ENCODE measurements around the gene MRPL4. TPM values are rescaled to one million over a fixed set of nuclear protein-coding genes. Genes with fewer than 3 reads are reported as not detected.

Gene MRPL4
- total and polyA plus RNA-seq, 10 of the 15 experiments (the other 5 are each of a cell fraction or from before 2014, with no cell fraction given): 0.79 to 221 (median 112) TPM

GRCh38 chr19:10237702-10238101, 14.3 kb upstream of the MRPL4 start:
- H3K27ac ChIP-seq (ENCODE audit: control insufficient read depth, insufficient read depth): peak overlapping the region; percentile 40; the same call in 1 of the 2 replicates
- H2AFZ ChIP-seq (ENCODE audit: control insufficient read depth, low read depth, low read length): no peak overlapping the region
- no peak overlapping the region for H3K4me3 ChIP-seq
- POLR2A ChIA-PET: interaction anchor here (0.6 to 2.2 kb wide), 7 partner anchors 8 to 175 kb away, joined by 3 to 15 read pairs (median 6); no protein-coding TSS in a partner anchor
- no peaks in the 10 kb centered on the region for H4K20me1 ChIP-seq (ENCODE audit: control insufficient read depth, insufficient read depth)
- no peaks in the 10 kb centered on the region for H3K27me3 ChIP-seq (replicated peaks in 1 of 2; ENCODE audit: control insufficient read depth in 2 of 2, insufficient read depth in 2 of 2, low read length in 1 of 2)
- no peaks in the 10 kb centered on the region for H3K9me3 ChIP-seq (replicated peaks; ENCODE audit: control insufficient read depth, insufficient read depth, low read length)
- FAIRE-seq (no peak), DNase-seq (ENCODE audit: low read depth, low spot score) (no peak), ATAC-seq (no peak)
- RAD21 ChIA-PET (ENCODE audit: unreplicated experiment): interaction anchor here (0.7 to 3.3 kb wide), 6 partner anchors 9 to 180 kb away, joined by 4 to 42 read pairs (median 22); partner anchors contain the start of gene ANGPTL6
- CTCF ChIA-PET: interaction anchor here (1.1 to 4.9 kb wide), 6 partner anchors 9 to 135 kb away, joined by 3 to 41 read pairs (median 6); partner anchors contain the start of genes ANGPTL6, MRPL4 and PPAN
- in situ Hi-C loops (cut with MboI): loop anchor here (5.0 to 25.0 kb wide), 2 partner anchors 135 to 1100 kb away; partner anchors contain the start of genes ANGPTL6, OR7G3 and ZNF317
- 87% methylated on average over 6 of the region's 6 CpGs for WGBS (ENCODE audit: insufficient coverage, insufficient replicate concordance, low lambda C conversion rate, missing lambda C conversion rate)
- no peaks in the 10 kb centered on the region for H3K79me2 ChIP-seq (ENCODE audit: control insufficient read depth, insufficient read depth, low read length)
- no peaks in the 10 kb centered on the region; a peak in 1 of 4 replicates for H3K36me3 ChIP-seq (ENCODE audit: control insufficient read depth in 2 of 2, insufficient read depth in 2 of 2, low read length in 1 of 2)
- BruUV-seq (replicated peaks): TSS peak; percentile 72
- intact Hi-C loops (cut with micrococcal nuclease; ENCODE audit: unreplicated experiment): loop anchor here (2.0 to 5.0 kb wide), 2 partner anchors 40 to 133 kb away; no protein-coding TSS in a partner anchor
- TF ChIP-seq ZNF207 (IDR thresholded peaks at IDR 0.05; ENCODE audit: borderline replicate concordance) (no peak), IKZF2 (IDR thresholded peaks at IDR 0.05) (peak in 1 of 2 experiments; percentile 7; a peak in 1 of 4 replicates)
- no peak overlapping the region for H3K4me2 ChIP-seq (ENCODE audit: control insufficient read depth, insufficient read depth)
- SMC1A ChIA-PET (ENCODE audit: uncharacterized antibody, unreplicated experiment): interaction anchor here (1.1 to 3.5 kb wide), 3 partner anchors 12 to 135 kb away, joined by 8 to 22 read pairs (median 15); partner anchors contain the start of gene ANGPTL6
- H3K9ac ChIP-seq (ENCODE audit: control insufficient read depth, insufficient read depth, low read length): no peak overlapping the region
- H3K4me1 ChIP-seq (ENCODE audit: control insufficient read depth, insufficient read depth, low read length): peaks cover 55% of the 10 kb centered on the region

GRCh38 chr19:10238172-10238783, 13.7 kb upstream of the MRPL4 start:
- FAIRE-seq: no peak
- WGBS (ENCODE audit: insufficient coverage, insufficient replicate concordance, low lambda C conversion rate, missing lambda C conversion rate): 73% methylated on average over 12 of the region's 12 CpGs
- no peak overlapping the region for H3K9ac ChIP-seq (ENCODE audit: control insufficient read depth, insufficient read depth, low read length)
- H3K27me3 ChIP-seq (replicated peaks in 1 of 2; ENCODE audit: control insufficient read depth in 2 of 2, insufficient read depth in 2 of 2, low read length in 1 of 2): no peaks in the 10 kb centered on the region
- H4K20me1 ChIP-seq (ENCODE audit: control insufficient read depth, insufficient read depth): no peaks in the 10 kb centered on the region
- ChIA-PET RAD21 (ENCODE audit: unreplicated experiment) (interaction anchor here (1.0 to 2.1 kb wide), 7 partner anchors 10 to 165 kb away, joined by 3 to 22 read pairs (median 6); partner anchors contain the start of genes ANGPTL6, CDC37 and ICAM1), CTCF (interaction anchor here (0.5 to 4.9 kb wide), 11 partner anchors 9 to 640 kb away, joined by 3 to 41 read pairs (median 4); partner anchors contain the start of genes ANGPTL6, MRPL4 and PPAN), POLR2A (interaction anchor here (0.7 to 2.0 kb wide), 10 partner anchors 9 to 366 kb away, joined by 3 to 15 read pairs (median 5); partner anchors contain the start of genes ANGPTL6, ICAM1 and PPAN), SMC1A (ENCODE audit: uncharacterized antibody, unreplicated experiment) (interaction anchor here (0.7 to 2.2 kb wide), 4 partner anchors 11 to 175 kb away, joined by 3 to 15 read pairs (median 8); partner anchors contain the start of gene ANGPTL6)
- 0 out of 2 replicates have a peak overlapping the region, but pooled peaks have one; percentile 7 for H3K4me2 ChIP-seq (ENCODE audit: control insufficient read depth, insufficient read depth)
- intact Hi-C loops (cut with micrococcal nuclease; ENCODE audit: unreplicated experiment): loop anchor here (5.0 kb wide), 1 partner anchor 41 kb away; no protein-coding TSS in a partner anchor
- H3K4me3 ChIP-seq: no peak overlapping the region
- H3K36me3 ChIP-seq (ENCODE audit: control insufficient read depth in 2 of 2, insufficient read depth in 2 of 2, low read length in 1 of 2): no peaks in the 10 kb centered on the region; a peak in 1 of 4 replicates
- no peak overlapping the region for H2AFZ ChIP-seq (ENCODE audit: control insufficient read depth, low read depth, low read length)
- DNase-seq (ENCODE audit: low read depth, low spot score): no peak
- H3K9me3 ChIP-seq (replicated peaks; ENCODE audit: control insufficient read depth, insufficient read depth, low read length): no peaks in the 10 kb centered on the region
- peaks cover 57% of the 10 kb centered on the region for H3K4me1 ChIP-seq (ENCODE audit: control insufficient read depth, insufficient read depth, low read length)
- ATAC-seq: peak; percentile 47
- in situ Hi-C loops (cut with MboI): loop anchor here (5.0 to 25.0 kb wide), 2 partner anchors 136 to 1101 kb away; partner anchors contain the start of genes ANGPTL6, OR7G3 and ZNF317
- BruUV-seq (replicated peaks): no TSS peak
- peak overlapping the region; percentile 54 for H3K27ac ChIP-seq (ENCODE audit: control insufficient read depth, insufficient read depth)
- no peaks in the 10 kb centered on the region for H3K79me2 ChIP-seq (ENCODE audit: control insufficient read depth, insufficient read depth, low read length)
- TF ChIP-seq IKZF2 (IDR thresholded peaks at IDR 0.05) (peak in 1 of 2 experiments; percentile 25; a peak in 2 of 4 replicates), CEBPB (IDR thresholded peaks at IDR 0.05; ENCODE audit: borderline replicate concordance in 1 of 2, low read depth in 2 of 2, low read length in 2 of 2) (no peak), ZNF217 (IDR thresholded peaks at IDR 0.05) (0 out of 2 replicates have a peak, but pooled peaks have one; percentile 37), PKNOX1 (IDR thresholded peaks at IDR 0.05) (peak; percentile 79), PBX3 (IDR thresholded peaks at IDR 0.05; ENCODE audit: insufficient replicate concordance, low read depth, low read length) (peak; percentile 27), BHLHE40 (IDR thresholded peaks at IDR 0.05; ENCODE audit: borderline replicate concordance in 1 of 2, low read depth in 2 of 2, low read length in 1 of 2) (peak; percentile 60 to 86; a peak in 3 of 4 replicates), IKZF1 (conservative IDR thresholded peaks at IDR 0.05) (peak; percentile 60), NR2C2 (IDR thresholded peaks at IDR 0.05; ENCODE audit: borderline replicate concordance, control insufficient read depth, insufficient read length, low read depth) (no peak), YY1 (IDR thresholded peaks at IDR 0.05; ENCODE audit: low read depth, low read length) (0 out of 2 replicates have a peak, but pooled peaks have one; percentile 7), ZNF622 (IDR thresholded peaks at IDR 0.05) (no peak)

Data from GM12878 (cell line).